ENCODE measurements around the gene GLG1. TPM values are rescaled to one million over a fixed set of nuclear protein-coding genes. Genes with fewer than 3 reads are reported as not detected.

The GLG1 gene
- total and polyA plus RNA-seq, 4 donors = 22.2 to 71.5 (median 47.9) TPM

DNA sequence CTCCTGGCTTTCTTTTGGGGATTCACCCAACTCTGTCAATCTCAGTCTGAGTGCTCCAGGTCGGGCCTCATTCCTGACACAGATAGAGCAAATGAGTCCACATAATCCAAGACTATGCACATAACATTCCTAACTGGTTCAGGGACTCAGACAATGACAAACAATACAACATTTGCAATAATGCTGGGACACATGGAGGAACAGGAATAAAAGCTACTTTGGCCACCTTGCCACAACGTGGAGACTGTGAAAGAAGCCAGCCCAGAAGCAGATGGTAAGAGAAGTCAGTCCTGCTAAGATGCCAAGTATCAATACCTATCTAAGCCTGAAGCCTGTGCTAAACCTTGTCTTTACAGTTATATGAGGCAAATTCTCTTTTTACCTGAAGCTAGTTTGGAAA lies 39.0 kb downstream of the GLG1 start (continued):
- no peak for TF ChIP-seq RAD21 (IDR thresholded peaks at IDR 0.05)

DNA sequence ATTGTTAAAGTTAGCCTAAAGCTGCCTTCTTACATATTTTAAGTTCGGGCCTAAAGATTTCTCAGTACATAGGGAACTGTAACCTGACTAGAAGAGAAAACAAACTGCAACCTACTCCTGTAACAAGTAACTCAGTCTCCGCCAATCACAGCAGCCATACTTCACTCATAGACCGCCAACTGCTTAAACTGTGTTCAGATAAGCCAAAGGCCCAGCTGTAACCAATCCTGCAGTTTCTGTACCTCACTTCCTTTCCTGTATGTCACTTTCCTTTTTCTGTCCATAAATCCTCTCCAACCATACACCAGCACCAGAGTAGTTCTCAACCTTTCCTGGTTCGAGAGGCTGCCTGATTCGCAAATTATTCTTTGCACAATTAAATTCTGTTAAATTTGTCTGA lies 41.5 kb downstream of the GLG1 start:
- H3K4me1 ChIP-seq (ENCODE audit: control insufficient read depth in 4 of 4, insufficient read depth in 4 of 4, low read length in 3 of 4) = peaks cover 3 to 37% (median 20%) of the 10 kb centered on the region in 4 donors
- H3K9me3 ChIP-seq (ENCODE audit: control insufficient read depth in 4 of 4, low read length in 3 of 4) = no peaks in the 10 kb centered on the region
- H3K27ac ChIP-seq (ENCODE audit: low read depth in 1 of 2, low read length in 2 of 2) = no peak overlapping the region
- no peak overlapping the region for H3K4me3 ChIP-seq (ENCODE audit: low read depth in 1 of 3, low read length in 3 of 3)
- H3K27me3 ChIP-seq (ENCODE audit: control insufficient read depth in 4 of 4, insufficient read depth in 4 of 4, low read length in 3 of 4) = no peaks in the 10 kb centered on the region
- H3K36me3 ChIP-seq (ENCODE audit: control insufficient read depth in 4 of 4, insufficient read depth in 3 of 4, low read depth in 1 of 4, low read length in 3 of 4) = no peaks in the 10 kb centered on the region
- no peak for DNase-seq (ENCODE audit: low spot score)
- TF ChIP-seq, protein P1, sequence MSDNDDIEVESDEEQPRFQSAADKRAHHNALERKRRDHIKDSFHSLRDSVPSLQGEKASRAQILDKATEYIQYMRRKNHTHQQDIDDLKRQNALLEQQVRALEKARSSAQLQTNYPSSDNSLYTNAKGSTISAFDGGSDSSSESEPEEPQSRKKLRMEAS (IDR thresholded peaks at IDR 0.05) = no peak
- TF ChIP-seq YY1 (IDR thresholded peaks at IDR 0.05) = no peak
- no peak for TF ChIP-seq GABPA (IDR thresholded peaks at IDR 0.05 in 1 of 2, conservative IDR thresholded peaks at IDR 0.05 in 1 of 2)
- TF ChIP-seq EGR1 (IDR thresholded peaks at IDR 0.05; ENCODE audit: low read depth in 2 of 2) = no peak
- TF ChIP-seq, protein P2, sequence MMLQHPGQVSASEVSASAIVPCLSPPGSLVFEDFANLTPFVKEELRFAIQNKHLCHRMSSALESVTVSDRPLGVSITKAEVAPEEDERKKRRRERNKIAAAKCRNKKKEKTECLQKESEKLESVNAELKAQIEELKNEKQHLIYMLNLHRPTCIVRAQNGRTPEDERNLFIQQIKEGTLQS (IDR thresholded peaks at IDR 0.05) = no peak
- no peak for TF ChIP-seq NR2F2 (IDR thresholded peaks at IDR 0.05)
- no peak for TF ChIP-seq FOXA1 (IDR thresholded peaks at IDR 0.05)
- TF ChIP-seq HNF4G (IDR thresholded peaks at IDR 0.05) = no peak
- TF ChIP-seq SP1 (IDR thresholded peaks at IDR 0.05) = no peak
- no peak overlapping the region for H3K9ac ChIP-seq (ENCODE audit: low read depth in 1 of 2, low read length in 2 of 2)
- 96% methylated on average over 5 of the region's 5 CpGs for WGBS

DNA sequence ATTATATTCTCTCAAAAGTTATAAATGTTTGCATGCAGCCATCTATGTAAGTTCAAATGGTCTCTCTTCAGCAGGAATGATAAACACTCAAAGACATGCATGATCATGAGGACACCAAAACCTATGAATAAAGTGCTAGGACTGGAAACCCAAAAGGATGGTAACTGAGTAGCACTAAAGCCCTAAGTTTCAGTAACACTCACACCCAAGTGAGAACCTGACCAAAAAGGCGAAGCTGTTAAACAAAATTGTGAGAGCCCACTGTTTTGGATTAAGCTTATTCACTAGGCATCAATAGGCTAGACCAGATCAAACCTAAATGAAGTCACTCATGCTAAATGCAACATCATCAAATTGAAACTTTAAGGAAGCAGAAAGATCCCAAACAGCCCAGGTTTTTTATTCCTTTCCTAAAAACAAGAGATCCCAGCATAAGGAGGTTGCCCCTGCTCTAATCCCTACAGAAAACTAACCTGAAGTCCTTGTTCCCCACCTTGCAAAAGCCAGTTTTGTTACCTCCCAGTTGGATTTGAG lies 42.4 kb downstream of the GLG1 start:
- WGBS = 100% methylated on average over 1 of the region's 1 CpG
- H3K27ac ChIP-seq (ENCODE audit: low read depth in 1 of 2, low read length in 2 of 2) = no peak overlapping the region
- TF ChIP-seq, protein P3, sequence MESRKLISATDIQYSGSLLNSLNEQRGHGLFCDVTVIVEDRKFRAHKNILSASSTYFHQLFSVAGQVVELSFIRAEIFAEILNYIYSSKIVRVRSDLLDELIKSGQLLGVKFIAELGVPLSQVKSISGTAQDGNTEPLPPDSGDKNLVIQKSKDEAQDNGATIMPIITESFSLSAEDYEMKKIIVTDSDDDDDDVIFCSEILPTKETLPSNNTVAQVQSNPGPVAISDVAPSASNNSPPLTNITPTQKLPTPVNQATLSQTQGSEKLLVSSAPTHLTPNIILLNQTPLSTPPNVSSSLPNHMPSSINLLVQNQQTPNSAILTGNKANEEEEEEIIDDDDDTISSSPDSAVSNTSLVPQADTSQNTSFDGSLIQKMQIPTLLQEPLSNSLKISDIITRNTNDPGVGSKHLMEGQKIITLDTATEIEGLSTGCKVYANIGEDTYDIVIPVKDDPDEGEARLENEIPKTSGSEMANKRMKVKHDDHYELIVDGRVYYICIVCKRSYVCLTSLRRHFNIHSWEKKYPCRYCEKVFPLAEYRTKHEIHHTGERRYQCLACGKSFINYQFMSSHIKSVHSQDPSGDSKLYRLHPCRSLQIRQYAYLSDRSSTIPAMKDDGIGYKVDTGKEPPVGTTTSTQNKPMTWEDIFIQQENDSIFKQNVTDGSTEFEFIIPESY (IDR thresholded peaks at IDR 0.05) = no peak
- TF ChIP-seq, protein P2 (IDR thresholded peaks at IDR 0.05) = no peak
- no peak for TF ChIP-seq HNF4A (conservative IDR thresholded peaks at IDR 0.05)
- TF ChIP-seq JUND (IDR thresholded peaks at IDR 0.05) = no peak
- TF ChIP-seq RXRA (IDR thresholded peaks at IDR 0.05) = no peak
- no peak for TF ChIP-seq SP1 (IDR thresholded peaks at IDR 0.05)
- no peak for TF ChIP-seq FOXA1 (IDR thresholded peaks at IDR 0.05)
- TF ChIP-seq, protein P4, sequence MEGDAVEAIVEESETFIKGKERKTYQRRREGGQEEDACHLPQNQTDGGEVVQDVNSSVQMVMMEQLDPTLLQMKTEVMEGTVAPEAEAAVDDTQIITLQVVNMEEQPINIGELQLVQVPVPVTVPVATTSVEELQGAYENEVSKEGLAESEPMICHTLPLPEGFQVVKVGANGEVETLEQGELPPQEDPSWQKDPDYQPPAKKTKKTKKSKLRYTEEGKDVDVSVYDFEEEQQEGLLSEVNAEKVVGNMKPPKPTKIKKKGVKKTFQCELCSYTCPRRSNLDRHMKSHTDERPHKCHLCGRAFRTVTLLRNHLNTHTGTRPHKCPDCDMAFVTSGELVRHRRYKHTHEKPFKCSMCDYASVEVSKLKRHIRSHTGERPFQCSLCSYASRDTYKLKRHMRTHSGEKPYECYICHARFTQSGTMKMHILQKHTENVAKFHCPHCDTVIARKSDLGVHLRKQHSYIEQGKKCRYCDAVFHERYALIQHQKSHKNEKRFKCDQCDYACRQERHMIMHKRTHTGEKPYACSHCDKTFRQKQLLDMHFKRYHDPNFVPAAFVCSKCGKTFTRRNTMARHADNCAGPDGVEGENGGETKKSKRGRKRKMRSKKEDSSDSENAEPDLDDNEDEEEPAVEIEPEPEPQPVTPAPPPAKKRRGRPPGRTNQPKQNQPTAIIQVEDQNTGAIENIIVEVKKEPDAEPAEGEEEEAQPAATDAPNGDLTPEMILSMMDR (IDR thresholded peaks at IDR 0.05; ENCODE audit: low read depth, low read length, missing input control) = no peak
- TF ChIP-seq FOXA2 (IDR thresholded peaks at IDR 0.05) = no peak
- no peak for TF ChIP-seq TAF1 (conservative IDR thresholded peaks at IDR 0.05)
- H3K27me3 ChIP-seq (ENCODE audit: control insufficient read depth in 4 of 4, insufficient read depth in 4 of 4, low read length in 3 of 4) = no peaks in the 10 kb centered on the region
- no peaks in the 10 kb centered on the region for H3K9me3 ChIP-seq (ENCODE audit: control insufficient read depth in 4 of 4, low read length in 3 of 4)
- no peak overlapping the region for H3K4me3 ChIP-seq (ENCODE audit: low read depth in 1 of 3, low read length in 3 of 3)
- DNase-seq (ENCODE audit: low spot score) = no peak
- H3K9ac ChIP-seq (ENCODE audit: low read depth in 1 of 2, low read length in 2 of 2) = no peak overlapping the region
- peaks cover 2 to 35% (median 17%) of the 10 kb centered on the region in 4 donors for H3K4me1 ChIP-seq (ENCODE audit: control insufficient read depth in 4 of 4, insufficient read depth in 4 of 4, low read length in 3 of 4)
- H3K36me3 ChIP-seq (ENCODE audit: control insufficient read depth in 4 of 4, insufficient read depth in 3 of 4, low read depth in 1 of 4, low read length in 3 of 4) = no peaks in the 10 kb centered on the region
